K562 (cell line): Measurements from ENCODE around the gene AHNAK. TPM values are rescaled to one million over a fixed set of nuclear protein-coding genes. Genes with fewer than 3 reads are reported as not detected.

Source experiments
- ATAC-seq: fragments of 200-7000 bp; cut with Tn5 transposase; 3 replicates; pipeline ENCODE4 v1.9.1; 2020; ENCODE audit warnings: moderate library complexity
- BruUV-seq: library from RNA; stranded (reverse); fragments of 400-500 nt; replicated peaks from 2 replicates; lab custom pipeline; 2021; lab: Mats Ljungman, UMichigan
- CTCF ChIA-PET: fragments of 300-600 bp; formaldehyde crosslinking; extraction: SDS; loops from one replicate; lab custom pipeline; 2021; ENCODE audit warnings: low intra/inter-chr PET ratio; lab: Yijun Ruan, JAX
- POLR2A ChIA-PET: fragments of 300-600, 350-650 bp; sonication (Branson Sonifier 250); formaldehyde crosslinking; extraction: SDS; loops from one replicate; lab custom pipeline; 2021; ENCODE audit warnings: antibody characterized with exemption, inconsistent platforms; lab: Yijun Ruan, JAX
- DNase-seq, 4 experiments: peaks; one replicate each; pipeline versions ENCODE4 v3.0.0 to v3.0.0-alpha.2; 2011 to 2018; ENCODE audit warnings: low spot score in 3 of 4, mixed read lengths in 3 of 4; ENCODE audit errors: extremely low read depth in 1 of 4
- FAIRE-seq: peaks from 2 replicates; lab custom pipeline; 2011; peaks lifted over from hg19 to GRCh38; lab: Jason Lieb, UNC
- H2AFZ ChIP-seq: 2 replicates; pipeline ENCODE4 v1.6.0; 2011; ENCODE audit warnings: low read depth, low read length, control low read depth, inconsistent platforms
- H3K27ac ChIP-seq: fragments of 200-600 bp; 3 replicates; pipeline ENCODE4 v1.8.0; 2011; ENCODE audit warnings: low read depth, mild to moderate bottlenecking, control low read depth, inconsistent platforms, low read length, moderate library complexity, mixed read lengths; ENCODE audit errors: extremely low read depth
- H3K27me3 ChIP-seq, 2 experiments: fragments of 300-600 bp in 1 of 2; 2 replicates in 1 of 2; 3 replicates in 1 of 2; pipeline versions ENCODE4 v1.6.0 to v1.8.0; 2011; ENCODE audit warnings: inconsistent platforms in 2 of 2, low read length in 2 of 2, mild to moderate bottlenecking in 1 of 2, mixed read lengths in 1 of 2, moderate library complexity in 1 of 2; ENCODE audit not compliant: control insufficient read depth in 2 of 2, insufficient read depth in 2 of 2
- H3K36me3 ChIP-seq: fragments of 300-600 bp; 3 replicates; pipeline ENCODE4 v1.8.0; 2011; ENCODE audit warnings: mild to moderate bottlenecking, low read length, inconsistent platforms; ENCODE audit not compliant: control insufficient read depth, insufficient read depth
- H3K4me1 ChIP-seq, 2 experiments: fragments of 200-600 bp in 1 of 2; replicated peaks in 1 of 2; 2 replicates in 1 of 2; 3 replicates in 1 of 2; pipeline versions ENCODE4 v1.5.1 to v1.8.0; 2011; ENCODE audit warnings: inconsistent platforms in 2 of 2, low read length in 2 of 2, mild to moderate bottlenecking in 1 of 2, mixed read lengths in 1 of 2, moderate library complexity in 1 of 2; ENCODE audit not compliant: control insufficient read depth in 2 of 2, insufficient read depth in 2 of 2
- H3K4me2 ChIP-seq: 2 replicates; pipeline ENCODE4 v1.6.1; 2011; ENCODE audit warnings: low read length, control low read depth, inconsistent platforms, mixed read lengths; ENCODE audit not compliant: insufficient read depth
- H3K4me3 ChIP-seq: fragments of 200-600 bp; sonication (generic), shearing (Covaris generic); 2 replicates; pipeline ENCODE4 v1.5.1; 2016; ENCODE audit warnings: control low read depth, inconsistent platforms
- H3K79me2 ChIP-seq: fragments of 200-600 bp; 3 replicates; pipeline ENCODE4 v1.8.0; 2011; ENCODE audit warnings: low read length, inconsistent platforms; ENCODE audit not compliant: control insufficient read depth, insufficient read depth
- H3K9ac ChIP-seq, 2 experiments: 2 replicates each; pipeline versions ENCODE4 v1.6.0 to v1.6.1; 2011; ENCODE audit warnings: low read depth in 2 of 2, low read length in 2 of 2, control low read depth in 1 of 2, inconsistent platforms in 1 of 2, mild to moderate bottlenecking in 1 of 2, mixed read lengths in 1 of 2; ENCODE audit not compliant: insufficient read depth in 1 of 2
- H3K9me1 ChIP-seq: one replicate; pipeline ENCODE4 v1.6.0; 2011; ENCODE audit warnings: inconsistent platforms, mild to moderate bottlenecking, low read length, moderate library complexity; ENCODE audit not compliant: control insufficient read depth, insufficient read depth
- H3K9me3 ChIP-seq: replicated peaks from 2 replicates; pipeline ENCODE4 v1.5.1; 2011; ENCODE audit warnings: low read depth, low read length, inconsistent platforms; ENCODE audit not compliant: control insufficient read depth, insufficient read depth
- H4K20me1 ChIP-seq: replicated peaks from 2 replicates; pipeline ENCODE4 v1.6.1; 2011; ENCODE audit warnings: low read length, inconsistent platforms, mixed read lengths; ENCODE audit not compliant: control insufficient read depth, insufficient read depth
- CHD2 ChIP-seq: IDR thresholded peaks from 2 replicates; pipeline ENCODE4 v1.6.1; 2011; ENCODE audit warnings: low read depth, low read length
- EP400 ChIP-seq: fragments of 450-650 bp; IDR thresholded peaks from 2 replicates; pipeline ENCODE4 v1.6.1; 2017; ENCODE audit warnings: antibody characterized with exemption, mild to moderate bottlenecking, moderate library complexity
- HDAC3 ChIP-seq: fragments of 450-650 bp; IDR thresholded peaks from 2 replicates; pipeline ENCODE4 v1.6.1; 2018; ENCODE audit warnings: borderline replicate concordance, mild to moderate bottlenecking, moderate library complexity; ENCODE audit not compliant: partially characterized antibody
- LCOR ChIP-seq: sonication (generic); formaldehyde crosslinking; IDR thresholded peaks from 2 replicates; pipeline ENCODE4 v1.8.0; 2022; ENCODE audit warnings: mild to moderate bottlenecking, missing genetic modification reagents
- MTA3 ChIP-seq: fragments of 450-650 bp; formaldehyde crosslinking; IDR thresholded peaks from 2 replicates; pipeline ENCODE4 v1.6.1; 2017; ENCODE audit warnings: mild to moderate bottlenecking, borderline replicate concordance
- NFRKB ChIP-seq: fragments of 450-650 bp; IDR thresholded peaks from 2 replicates; pipeline ENCODE4 v1.6.1; 2016; ENCODE audit warnings: low read depth
- POLR2G ChIP-seq: fragments of 200-400 bp; formaldehyde crosslinking; IDR thresholded peaks from 2 replicates; pipeline ENCODE4 v1.6.1; 2017; ENCODE audit warnings: low read depth, mild to moderate bottlenecking, antibody characterized with exemption, low read length, moderate library complexity
- RCOR1 ChIP-seq, 2 experiments: IDR thresholded peaks; 2 replicates each; pipeline ENCODE4 v1.6.1; 2012; ENCODE audit warnings: low read depth in 2 of 2, low read length in 2 of 2, borderline replicate concordance in 1 of 2, improper control_type of control experiment in 1 of 2
- TEAD4 ChIP-seq, 2 experiments: sonication (generic) in 1 of 2; formaldehyde crosslinking in 1 of 2; IDR thresholded peaks; 2 replicates each; pipeline versions ENCODE4 v1.6.1 to v1.8.0; 2012 to 2022; ENCODE audit warnings: borderline replicate concordance in 1 of 2, inconsistent platforms in 1 of 2, low read length in 1 of 2, mild to moderate bottlenecking in 1 of 2, missing genetic modification reagents in 1 of 2
- ZEB2 ChIP-seq: fragments of 450-650 bp; IDR thresholded peaks from 2 replicates; pipeline ENCODE4 v1.6.1; 2016
- ZNF696 ChIP-seq: fragments of 250-450 bp; sonication (Bioruptor Pico); conservative IDR thresholded peaks from 2 replicates; pipeline ENCODE4 v1.4.0; 2020; ENCODE audit warnings: mild to moderate bottlenecking, moderate library complexity
- WGBS: fragments of 100-300 bp; shearing (Covaris generic); methylation state at CpG from one replicate; pipeline ENCODE4 v1.1.6; 2016; ENCODE audit warnings: low coverage, mixed read lengths; ENCODE audit not compliant: insufficient coverage; ENCODE audit errors: missing lambda C conversion rate; 5-methylcytosine and 5-hydroxymethylcytosine counted together
- in situ Hi-C: fragments of 300-500 bp; cut with MboI; formaldehyde crosslinking; loops from 4 replicates; pipeline ENCODE4 v1.15.0; 2018; ENCODE audit warnings: inconsistent platforms, mixed read lengths
- intact Hi-C: fragments of 100-400 bp; cut with micrococcal nuclease; formaldehyde crosslinking; loops from 2 replicates; pipeline ENCODE4 v1.14.2; 2022
- polyA plus RNA-seq, 8 experiments: library from polyadenylated mRNA; depleted of rRNA in 4 of 8; stranded (reverse) in 5 of 8; unstranded in 3 of 8; fragments of >200 nt; fragmentation: Nextera tagmentation in 2 of 8; fragmentation: Illumina TruSeq in 1 of 8; extraction: Ambion mirVana in 2 of 8; extraction: Trizol in 1 of 8; gene quantifications; 2 replicates each; pipeline versions ENCODE4 v1.2.1 to v1.2.3, GENCODE V29; 2011 to 2014; ENCODE audit warnings: inconsistent platforms in 1 of 8, missing spikeins in 1 of 8
- total RNA-seq, 7 experiments: library from RNA; depleted of rRNA in 6 of 7; stranded (reverse); fragments of >200 nt in 6 of 7; fragmentation: Illumina TruSeq in 2 of 7; extraction: Trizol in 2 of 7; gene quantifications; 2 replicates each; pipeline versions ENCODE4 v1.2.1 to v1.2.3, GENCODE V29; 2011 to 2021; ENCODE audit warnings: low replicate concordance in 1 of 7
- TF ChIP-seq, protein P1 (sequence below): fragments of 450-650 bp; formaldehyde crosslinking; IDR thresholded peaks from 2 replicates; pipeline ENCODE4 v1.4.0; 2022; ENCODE audit warnings: missing genetic modification characterization
- TF ChIP-seq, protein P2 (sequence below): IDR thresholded peaks from 2 replicates; pipeline ENCODE4 v1.6.1; 2012; ENCODE audit warnings: low read depth, low read length, improper control_type of control experiment, borderline replicate concordance
- TF ChIP-seq, protein P3 (sequence below): fragments of 250-450 bp; sonication (Bioruptor Pico); IDR thresholded peaks from 2 replicates; pipeline ENCODE4 v1.8.0; 2021; ENCODE audit warnings: moderate library complexity, mild to moderate bottlenecking, inconsistent platforms
- TF ChIP-seq, protein P4 (sequence below): IDR thresholded peaks from 2 replicates; pipeline ENCODE4 v1.6.1; 2011; ENCODE audit not compliant: insufficient read length; ENCODE audit errors: extremely low read depth

AHNAK gene
- total and polyA plus RNA-seq, 9 of the 15 experiments (the other 6 are each of a cell fraction or from before 2014, with no cell fraction given): 1.5 to 89.7 (median 45.0) TPM

DNA sequence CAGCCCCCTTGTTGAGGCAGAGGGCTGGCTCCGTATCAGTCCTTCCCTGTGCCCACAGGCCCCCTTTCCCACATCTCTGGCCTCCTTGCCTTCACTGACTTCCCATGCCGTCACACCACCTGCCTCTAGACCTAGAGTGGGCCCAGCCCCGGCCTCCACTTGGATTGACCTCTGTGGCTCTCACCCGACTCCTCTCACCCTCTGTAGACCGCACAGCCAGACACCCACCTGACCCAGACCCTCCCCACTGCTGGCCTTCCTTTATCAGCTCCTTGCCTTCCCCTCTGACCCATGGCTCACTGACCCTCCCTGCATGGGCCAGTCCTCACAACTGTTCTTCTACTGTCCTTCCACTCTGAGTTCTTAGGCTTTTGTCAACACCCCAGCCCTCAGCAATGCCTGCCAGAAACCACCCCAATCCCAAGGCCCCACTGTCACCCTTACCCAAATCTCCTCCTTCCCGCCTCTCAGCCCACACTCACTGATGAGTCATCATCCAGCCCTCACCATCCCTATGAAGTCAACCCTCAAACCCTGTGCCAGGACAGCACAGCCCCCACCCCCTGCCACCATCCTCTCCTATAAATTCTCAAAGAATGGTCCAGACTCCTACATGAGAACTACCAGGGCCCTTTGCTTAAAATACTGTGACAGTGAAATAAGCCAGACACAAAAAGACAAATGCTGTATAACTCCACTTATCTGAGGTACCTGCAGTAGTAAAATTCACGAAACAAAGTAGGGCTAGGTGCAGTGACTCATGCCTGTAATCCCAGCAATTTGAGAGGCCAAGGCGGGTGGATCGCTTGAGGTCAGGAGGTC lies 74.3 kb downstream of the AHNAK start:
- H3K36me3 ChIP-seq: no peaks in the 10 kb centered on the region
- BruUV-seq: no TSS peak
- peak overlapping the region; percentile 52 to 90 for H3K9ac ChIP-seq
- POLR2A ChIA-PET: no interaction called here
- no peaks in the 10 kb centered on the region for H3K9me3 ChIP-seq
- H3K4me2 ChIP-seq: peak overlapping the region; percentile 52
- intact Hi-C loops (no loop called here), in situ Hi-C loops (no loop called here)
- no peaks in the 10 kb centered on the region for H4K20me1 ChIP-seq
- ATAC-seq (peak; percentile 70), DNase-seq (peak; percentile 66 to 82 (median 76)), FAIRE-seq (peak; percentile 87)
- H3K4me3 ChIP-seq: no peak overlapping the region
- 11% methylated on average over 9 of the region's 9 CpGs for WGBS
- H3K79me2 ChIP-seq: no peaks in the 10 kb centered on the region
- CTCF ChIA-PET: no interaction called here
- peak overlapping the region; percentile 80 for H2AFZ ChIP-seq
- H3K27ac ChIP-seq: peak overlapping the region; percentile 84
- peaks cover 29 to 33% of the 10 kb centered on the region in 2 experiments for H3K4me1 ChIP-seq
- H3K9me1 ChIP-seq: no peaks in the 10 kb centered on the region
- H3K27me3 ChIP-seq: no peaks in the 10 kb centered on the region
- no peak; a peak in 1 of 4 replicates for TF ChIP-seq RCOR1 (IDR thresholded peaks at IDR 0.05; ENCODE audit: borderline replicate concordance in 1 of 2, low read depth in 2 of 2, low read length in 2 of 2)
- TF ChIP-seq, protein P1, sequence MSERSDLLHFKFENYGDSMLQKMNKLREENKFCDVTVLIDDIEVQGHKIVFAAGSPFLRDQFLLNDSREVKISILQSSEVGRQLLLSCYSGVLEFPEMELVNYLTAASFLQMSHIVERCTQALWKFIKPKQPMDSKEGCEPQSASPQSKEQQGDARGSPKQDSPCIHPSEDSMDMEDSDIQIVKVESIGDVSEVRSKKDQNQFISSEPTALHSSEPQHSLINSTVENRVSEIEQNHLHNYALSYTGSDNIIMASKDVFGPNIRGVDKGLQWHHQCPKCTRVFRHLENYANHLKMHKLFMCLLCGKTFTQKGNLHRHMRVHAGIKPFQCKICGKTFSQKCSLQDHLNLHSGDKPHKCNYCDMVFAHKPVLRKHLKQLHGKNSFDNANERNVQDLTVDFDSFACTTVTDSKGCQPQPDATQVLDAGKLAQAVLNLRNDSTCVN: no peak
- no peak for TF ChIP-seq EP400
- TF ChIP-seq, protein P2, sequence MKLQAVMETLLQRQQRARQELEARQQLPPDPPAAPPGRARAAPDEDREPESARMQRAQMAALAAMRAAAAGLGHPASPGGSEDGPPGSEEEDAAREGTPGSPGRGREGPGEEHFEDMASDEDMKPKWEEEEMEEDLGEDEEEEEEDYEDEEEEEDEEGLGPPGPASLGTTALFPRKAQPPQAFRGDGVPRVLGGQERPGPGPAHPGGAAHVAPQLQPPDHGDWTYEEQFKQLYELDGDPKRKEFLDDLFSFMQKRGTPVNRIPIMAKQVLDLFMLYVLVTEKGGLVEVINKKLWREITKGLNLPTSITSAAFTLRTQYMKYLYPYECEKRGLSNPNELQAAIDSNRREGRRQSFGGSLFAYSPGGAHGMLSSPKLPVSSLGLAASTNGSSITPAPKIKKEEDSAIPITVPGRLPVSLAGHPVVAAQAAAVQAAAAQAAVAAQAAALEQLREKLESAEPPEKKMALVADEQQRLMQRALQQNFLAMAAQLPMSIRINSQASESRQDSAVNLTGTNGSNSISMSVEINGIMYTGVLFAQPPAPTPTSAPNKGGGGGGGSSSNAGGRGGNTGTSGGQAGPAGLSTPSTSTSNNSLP: no peak
- TF ChIP-seq ZNF696 (CRISPR knock-in tag): no peak
- peak; percentile 81; the same call in 1 of the 2 replicates for TF ChIP-seq ZEB2
- TF ChIP-seq CHD2: no peak
- TF ChIP-seq LCOR (CRISPR knock-in tag): 0 out of 2 replicates have a peak, but pooled peaks have one; percentile 57
- 0 out of 2 replicates have a peak, but pooled peaks have one; percentile 41 for TF ChIP-seq MTA3
- TF ChIP-seq NFRKB: no peak
- TF ChIP-seq HDAC3: no peak
- TF ChIP-seq TEAD4 (IDR thresholded peaks at IDR 0.05; ENCODE audit: low read length): no peak
- TF ChIP-seq TEAD4 (CRISPR knock-in tag; IDR thresholded peaks at IDR 0.05; ENCODE audit: borderline replicate concordance): 0 out of 2 replicates have a peak, but pooled peaks have one; percentile 19
- TF ChIP-seq POLR2G: no peak
- TF ChIP-seq, protein P3, sequence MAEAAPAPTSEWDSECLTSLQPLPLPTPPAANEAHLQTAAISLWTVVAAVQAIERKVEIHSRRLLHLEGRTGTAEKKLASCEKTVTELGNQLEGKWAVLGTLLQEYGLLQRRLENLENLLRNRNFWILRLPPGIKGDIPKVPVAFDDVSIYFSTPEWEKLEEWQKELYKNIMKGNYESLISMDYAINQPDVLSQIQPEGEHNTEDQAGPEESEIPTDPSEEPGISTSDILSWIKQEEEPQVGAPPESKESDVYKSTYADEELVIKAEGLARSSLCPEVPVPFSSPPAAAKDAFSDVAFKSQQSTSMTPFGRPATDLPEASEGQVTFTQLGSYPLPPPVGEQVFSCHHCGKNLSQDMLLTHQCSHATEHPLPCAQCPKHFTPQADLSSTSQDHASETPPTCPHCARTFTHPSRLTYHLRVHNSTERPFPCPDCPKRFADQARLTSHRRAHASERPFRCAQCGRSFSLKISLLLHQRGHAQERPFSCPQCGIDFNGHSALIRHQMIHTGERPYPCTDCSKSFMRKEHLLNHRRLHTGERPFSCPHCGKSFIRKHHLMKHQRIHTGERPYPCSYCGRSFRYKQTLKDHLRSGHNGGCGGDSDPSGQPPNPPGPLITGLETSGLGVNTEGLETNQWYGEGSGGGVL (CRISPR knock-in tag): no peak
- TF ChIP-seq, protein P4, sequence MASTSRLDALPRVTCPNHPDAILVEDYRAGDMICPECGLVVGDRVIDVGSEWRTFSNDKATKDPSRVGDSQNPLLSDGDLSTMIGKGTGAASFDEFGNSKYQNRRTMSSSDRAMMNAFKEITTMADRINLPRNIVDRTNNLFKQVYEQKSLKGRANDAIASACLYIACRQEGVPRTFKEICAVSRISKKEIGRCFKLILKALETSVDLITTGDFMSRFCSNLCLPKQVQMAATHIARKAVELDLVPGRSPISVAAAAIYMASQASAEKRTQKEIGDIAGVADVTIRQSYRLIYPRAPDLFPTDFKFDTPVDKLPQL: no peak
